GM21717 (cell line): ENCODE data around the gene NIM1K.
A peak's percentile ranks its signal among the peaks of the same experiment; 100 is the strongest.
"Not testable (repeated sequence)": the region's sequence is repeated elsewhere in the genome, so short reads cannot be mapped to it uniquely, and the experiment has no call there.

Source experiments
- ATAC-seq: cut with Tn5 transposase; IDR thresholded peaks from one replicate; pipeline ENCODE4 v1.9.1; 2021; ENCODE audit warnings: mild to moderate bottlenecking, moderate library complexity; ENCODE audit not compliant: unreplicated experiment

Gene NIM1K

GRCh38 chr5:43312076-43312661 lies 120.1 kb downstream of the NIM1K start:
- ATAC-seq, result no peak

DNA sequence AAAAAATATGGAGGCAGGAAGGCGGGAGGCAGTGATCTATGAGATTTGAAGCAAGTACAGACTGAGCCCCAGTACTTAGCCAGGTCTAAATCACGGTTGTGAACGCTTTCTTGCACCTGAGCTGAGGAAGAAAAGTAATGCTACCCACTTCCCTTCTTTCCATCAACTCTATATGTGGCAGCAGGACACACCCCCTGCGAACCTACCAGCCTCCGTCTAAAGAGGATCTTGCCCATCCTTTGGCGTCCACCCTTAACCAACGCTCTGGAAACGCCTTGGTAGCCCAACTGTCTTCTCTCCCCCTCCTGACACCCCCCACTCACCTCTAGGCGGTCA lies 120.6 kb downstream of the NIM1K start:
- ATAC-seq, result peak; percentile 10

- ATAC-seq, result peak; percentile 94
Observed at GRCh38 chr5:43313035-43313853, 121.2 kb downstream of the NIM1K start, which contains the start of gene HMGCS1. Gene HMGCS1, minus strand, starts transcription at chr5:43313412. Its CDS starts 14,447 bp downstream, at chr5:43298965.

- ATAC-seq, result no peak
Observed at GRCh38 chr5:43313854-43314457, 121.9 kb downstream of the NIM1K start.

DNA sequence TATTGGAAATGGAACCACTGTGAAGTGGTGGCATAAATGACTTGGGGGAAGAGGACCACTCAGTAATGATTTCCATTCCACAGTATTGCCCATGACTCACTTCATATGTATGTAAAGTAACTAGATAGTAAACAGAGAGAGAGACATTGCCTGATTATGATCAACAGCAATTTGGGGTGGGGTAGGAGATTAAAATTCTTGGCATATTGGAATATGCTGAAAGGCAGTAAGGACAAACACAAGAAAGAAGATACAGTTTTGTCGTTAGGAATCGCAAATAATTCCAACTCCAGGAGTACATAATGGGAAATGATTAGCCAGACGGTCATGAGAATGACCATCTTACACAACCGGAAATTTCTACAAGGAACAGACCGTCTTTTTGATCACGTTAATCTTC lies 122.7 kb downstream of the NIM1K start:
- ATAC-seq, result no peak

GRCh38 chr5:43315263-43315662 lies 123.2 kb downstream of the NIM1K start:
- no peak for ATAC-seq

GRCh38 chr5:43315682-43316081 lies 123.7 kb downstream of the NIM1K start:
- ATAC-seq, result no peak

DNA sequence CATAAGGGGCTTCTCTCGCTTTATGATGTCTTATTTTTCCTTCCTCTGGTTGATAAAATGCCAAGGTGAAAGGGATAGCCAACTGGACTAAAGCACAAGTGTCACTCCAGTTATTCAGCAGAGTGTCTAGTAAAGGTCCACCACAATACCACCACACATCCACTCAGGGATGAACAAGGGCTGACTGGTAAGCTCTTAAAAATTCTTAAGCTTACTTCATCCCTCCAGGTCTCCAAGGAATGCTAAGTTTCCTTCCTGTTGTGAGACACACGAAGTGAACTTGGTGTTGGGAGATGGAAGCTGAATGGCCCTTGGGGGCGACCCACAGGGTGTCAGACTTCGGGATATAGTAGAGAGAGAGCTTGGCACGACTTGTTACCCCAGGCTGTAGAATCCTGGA lies 124.4 kb downstream of the NIM1K start:
- ATAC-seq, result no peak

DNA sequence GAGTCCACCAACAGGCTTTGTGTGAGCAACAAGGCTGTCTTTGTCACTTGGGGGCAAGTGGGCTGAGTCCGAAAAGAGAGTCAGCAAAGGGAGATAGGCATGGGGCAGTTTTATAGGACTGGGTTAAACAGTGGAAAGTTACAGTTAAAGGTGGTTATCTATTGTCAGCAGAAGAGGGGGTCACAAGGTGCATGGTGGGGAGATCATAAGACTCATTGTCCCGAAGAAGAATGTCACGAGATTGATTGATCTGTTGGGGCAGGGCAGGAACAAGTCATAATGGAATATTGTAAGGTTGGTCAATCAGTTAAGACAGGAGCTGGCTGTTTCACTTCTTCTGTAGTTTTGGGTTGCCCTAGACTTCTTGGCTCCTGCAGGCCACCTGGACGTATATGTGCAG lies 128.8 kb downstream of the NIM1K start:
- no peak for ATAC-seq

- ATAC-seq, result not testable (repeated sequence)
Observed at GRCh38 chr5:43323488-43323887, 131.5 kb downstream of the NIM1K start.

GRCh38 chr5:43325624-43326023 lies 133.6 kb downstream of the NIM1K start:
- not testable (repeated sequence) for ATAC-seq
